CD4-positive, alpha-beta T cell treated with Interleukin-17A for 4 hours (primary cell): ENCODE measurements around the gene AARS2.

Experiments used
- DNase-seq: peaks from one replicate; pipeline ENCODE4 v3.0.0-alpha.2; 2020; ENCODE audit warnings: mixed read lengths

AARS2 gene

DNA sequence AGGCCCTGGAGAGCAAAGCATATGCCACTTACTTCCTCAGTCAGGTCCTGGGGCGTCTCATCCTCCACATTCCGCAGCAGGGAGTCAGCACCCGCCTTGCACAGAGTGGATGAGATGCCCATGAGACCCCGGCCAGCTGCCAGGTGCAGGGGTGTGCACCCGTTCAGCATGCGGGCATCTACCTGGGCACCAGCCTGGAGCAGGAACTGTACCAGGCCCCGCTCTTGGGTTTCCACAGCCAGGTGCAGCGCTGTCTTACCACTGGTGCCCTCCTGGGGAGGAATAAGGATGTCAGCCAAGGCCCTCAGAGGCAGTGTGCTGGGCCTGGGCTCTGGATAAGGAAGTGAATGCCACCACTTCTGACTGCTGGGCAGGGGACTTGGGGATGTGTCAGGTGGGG is 53.1 kb downstream of the AARS2 start:
- no peak for DNase-seq

DNA sequence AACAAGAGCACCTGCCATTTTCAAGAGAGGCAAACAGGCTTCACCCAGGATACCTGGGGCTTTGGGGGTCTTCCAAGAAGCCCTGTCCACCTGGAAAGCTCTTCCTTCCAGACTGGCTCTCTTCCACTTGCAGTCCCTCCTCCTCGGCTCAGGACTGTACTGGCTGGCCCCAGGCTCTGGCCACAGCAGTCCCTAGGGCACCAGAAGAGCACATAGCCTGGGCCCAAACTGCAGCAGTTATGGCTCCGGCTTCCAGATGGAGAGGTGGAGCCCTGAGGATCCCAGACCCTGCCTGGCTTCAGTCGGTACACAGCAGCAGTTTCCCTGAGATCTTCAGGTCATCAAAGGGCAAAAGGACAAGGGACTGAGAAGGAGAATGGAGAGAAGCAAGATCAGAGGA is 54.2 kb downstream of the AARS2 start:
- DNase-seq: no peak

DNA sequence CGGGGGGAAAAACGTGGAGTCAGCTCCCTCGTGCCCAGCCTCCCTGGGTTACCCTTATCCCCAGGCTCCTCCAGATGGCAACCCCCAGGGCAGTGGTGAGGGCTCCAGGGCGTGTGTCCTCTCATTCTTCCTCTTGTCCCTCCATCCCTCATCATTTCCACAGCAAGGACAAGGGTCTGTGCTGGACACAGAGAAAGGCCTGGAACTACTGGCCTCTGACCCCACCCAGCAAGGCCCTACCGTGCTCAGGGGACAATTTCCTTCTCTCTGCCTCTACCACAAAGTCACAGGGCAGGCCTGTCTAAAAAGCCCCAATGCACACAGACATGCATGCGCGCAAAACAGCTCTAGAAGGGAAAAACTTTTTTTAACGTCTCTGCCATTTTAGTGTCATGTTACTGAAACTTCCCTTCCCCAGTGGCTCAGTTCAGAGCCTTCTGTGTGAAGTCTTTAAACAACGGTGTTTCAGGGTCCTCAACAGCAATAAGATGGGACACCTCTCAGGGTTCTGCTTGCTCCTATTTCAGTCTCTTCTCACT is 54.8 kb downstream of the AARS2 start:
- DNase-seq: no peak

DNA sequence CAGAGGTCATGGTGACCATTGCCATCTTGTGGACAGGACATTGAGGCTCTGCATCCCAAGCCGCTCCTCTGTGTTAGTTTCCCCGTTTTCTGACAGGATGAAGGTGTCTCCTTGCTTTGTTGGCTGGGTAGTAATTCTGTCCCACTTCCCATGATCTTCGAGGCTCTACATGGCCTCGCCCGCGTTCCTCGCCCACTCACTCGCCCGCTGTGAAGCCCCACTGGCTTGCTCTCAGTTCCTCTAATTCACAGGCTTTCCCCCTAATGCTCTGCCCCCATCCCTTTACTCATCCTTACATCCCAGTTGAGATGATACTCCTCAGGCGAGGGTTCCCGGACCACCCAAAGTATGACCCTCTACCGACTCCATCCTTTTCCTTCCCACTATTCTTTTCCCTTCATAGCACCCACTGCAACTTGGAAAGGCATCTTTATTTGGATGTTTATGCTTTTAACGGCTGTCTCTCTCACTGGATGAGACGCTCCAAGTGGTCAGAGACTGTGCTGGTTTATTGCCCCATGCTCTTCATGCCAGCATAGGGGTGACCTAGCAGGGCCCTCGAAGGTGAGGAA is 55.3 kb downstream of the AARS2 start:
- DNase-seq: no peak

DNA sequence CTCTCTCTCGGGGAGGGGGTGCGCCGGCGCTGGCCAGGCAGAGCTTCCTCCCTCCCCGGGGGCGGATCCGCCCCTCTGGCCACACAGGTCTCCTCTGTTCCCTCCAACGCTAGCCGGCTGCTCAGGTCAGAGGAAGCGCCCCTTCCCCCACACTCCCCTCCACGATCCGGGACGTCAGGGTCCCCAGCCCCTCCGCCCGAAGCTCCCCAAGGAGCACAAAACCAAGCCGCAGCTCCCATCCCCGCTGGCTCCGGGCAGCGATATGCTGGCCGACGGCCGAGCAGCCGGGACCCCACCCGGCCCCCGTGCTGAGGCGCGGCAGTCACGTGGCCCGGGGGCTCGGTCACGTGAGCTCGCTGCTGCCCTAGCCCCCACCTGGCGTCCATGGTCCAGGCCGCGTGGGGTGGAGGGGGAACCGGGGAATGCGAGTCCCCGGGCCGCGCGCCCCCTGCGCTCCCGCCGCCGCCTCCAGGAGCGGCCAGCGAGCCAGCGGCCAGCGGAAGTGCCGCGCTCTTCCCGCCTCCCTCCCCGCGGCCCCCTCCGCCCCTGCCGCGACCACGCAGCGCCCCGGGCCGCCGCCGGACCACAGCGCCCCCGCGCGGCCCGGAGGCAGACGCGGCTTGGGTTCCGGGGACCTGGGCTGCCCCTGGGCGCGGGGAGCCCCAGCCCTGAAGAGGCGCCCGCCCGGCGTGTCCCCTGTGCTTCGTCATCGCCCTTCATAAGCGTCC is 56.0 kb downstream of the AARS2 start, which contains the start of gene SLC35B2:
TSS of gene SLC35B2 (minus strand) at position 504 of the 728 bp plus-strand sequence. CDS start at position 386, 118 bp downstream.
- DNase-seq: peak; percentile 71

DNA sequence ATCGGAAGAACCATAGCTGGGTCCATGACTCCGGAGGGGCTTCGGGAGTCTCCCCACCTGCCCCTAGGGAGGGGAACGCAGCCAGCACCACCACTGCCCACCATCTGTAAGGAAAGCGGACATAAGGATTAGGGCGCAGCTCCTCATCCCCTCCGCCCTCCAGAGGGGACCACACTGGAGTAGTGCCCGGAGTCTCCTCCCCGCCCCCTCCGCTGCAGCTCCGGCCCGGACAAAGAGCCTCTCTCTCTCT is 56.4 kb downstream of the AARS2 start:
- DNase-seq: no peak

DNA sequence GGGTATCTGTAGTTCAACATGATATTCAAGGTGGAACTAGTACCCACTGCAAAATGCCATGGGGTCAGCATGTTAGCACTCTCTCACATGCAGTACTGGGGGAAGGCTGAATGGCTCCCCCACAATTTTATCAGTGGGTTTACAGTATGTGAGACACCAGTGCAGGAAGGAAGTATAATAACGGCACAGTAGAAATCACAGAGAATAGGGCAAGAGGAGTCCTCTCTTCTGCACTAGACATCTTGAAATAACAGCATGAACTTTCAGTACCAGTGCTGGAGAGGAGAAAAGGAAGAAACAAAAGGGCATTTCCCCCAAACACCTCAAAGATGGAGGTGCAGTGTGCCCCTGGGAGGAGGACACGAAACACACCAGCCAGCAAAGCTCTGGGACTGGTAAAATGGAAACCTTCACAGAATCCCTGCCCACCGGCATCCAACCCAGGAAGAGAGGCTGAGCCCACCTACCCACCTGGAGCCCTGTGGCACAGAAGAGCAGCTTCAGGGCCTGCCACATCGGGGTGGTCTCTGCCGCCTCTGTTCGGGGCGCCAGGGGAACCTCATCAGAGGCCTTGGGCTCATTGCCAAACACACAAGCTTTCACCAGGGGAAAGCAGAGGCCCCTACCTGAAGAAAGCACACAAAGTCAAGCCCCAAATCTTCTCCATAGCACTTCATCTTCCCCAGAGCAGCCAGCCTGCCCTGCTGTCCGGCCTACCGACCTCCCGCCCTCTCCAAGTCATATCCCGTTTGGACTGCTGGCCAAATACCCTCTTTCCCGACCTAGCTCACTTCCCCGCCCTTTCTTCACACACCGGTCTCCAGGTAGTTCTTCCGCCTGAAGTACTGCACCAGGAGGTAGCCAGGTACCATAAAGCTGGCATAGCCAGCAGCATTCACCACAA is 57.0 kb downstream of the AARS2 start:
- peak; percentile 23 for DNase-seq

DNA sequence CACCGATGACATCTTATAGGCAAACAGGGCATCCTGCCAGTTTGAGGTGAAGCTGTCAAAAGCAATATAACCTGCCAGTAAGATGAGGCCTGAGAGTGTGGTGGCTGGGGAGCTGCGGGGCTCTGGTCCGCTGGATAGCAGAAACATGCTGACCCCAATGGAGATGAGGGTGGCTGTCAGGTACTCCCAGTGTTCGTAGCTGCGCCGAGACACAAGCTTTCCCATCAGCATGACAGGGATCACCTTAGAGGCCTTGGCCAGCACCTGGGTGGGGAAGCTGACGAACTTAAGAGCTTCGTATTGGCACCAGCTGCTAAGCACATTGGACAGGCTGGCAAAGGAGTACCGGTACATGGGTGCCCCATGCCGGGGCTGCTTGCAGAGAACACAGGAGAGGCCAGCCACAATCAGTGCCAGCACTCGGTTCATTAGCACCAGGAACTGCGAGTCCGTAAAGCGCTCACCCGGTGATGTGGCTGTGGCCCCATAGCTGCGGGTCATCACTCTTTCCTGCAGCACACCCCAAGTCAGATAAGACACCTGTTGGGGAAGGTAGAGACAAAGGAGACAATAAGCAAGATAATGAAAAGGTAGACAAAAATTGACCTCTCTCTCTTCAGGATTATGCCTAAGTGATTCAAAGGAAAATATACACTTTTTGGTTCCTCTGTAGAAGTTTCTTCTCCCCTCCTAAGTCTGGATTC is 57.9 kb downstream of the AARS2 start:
- no peak for DNase-seq

DNA sequence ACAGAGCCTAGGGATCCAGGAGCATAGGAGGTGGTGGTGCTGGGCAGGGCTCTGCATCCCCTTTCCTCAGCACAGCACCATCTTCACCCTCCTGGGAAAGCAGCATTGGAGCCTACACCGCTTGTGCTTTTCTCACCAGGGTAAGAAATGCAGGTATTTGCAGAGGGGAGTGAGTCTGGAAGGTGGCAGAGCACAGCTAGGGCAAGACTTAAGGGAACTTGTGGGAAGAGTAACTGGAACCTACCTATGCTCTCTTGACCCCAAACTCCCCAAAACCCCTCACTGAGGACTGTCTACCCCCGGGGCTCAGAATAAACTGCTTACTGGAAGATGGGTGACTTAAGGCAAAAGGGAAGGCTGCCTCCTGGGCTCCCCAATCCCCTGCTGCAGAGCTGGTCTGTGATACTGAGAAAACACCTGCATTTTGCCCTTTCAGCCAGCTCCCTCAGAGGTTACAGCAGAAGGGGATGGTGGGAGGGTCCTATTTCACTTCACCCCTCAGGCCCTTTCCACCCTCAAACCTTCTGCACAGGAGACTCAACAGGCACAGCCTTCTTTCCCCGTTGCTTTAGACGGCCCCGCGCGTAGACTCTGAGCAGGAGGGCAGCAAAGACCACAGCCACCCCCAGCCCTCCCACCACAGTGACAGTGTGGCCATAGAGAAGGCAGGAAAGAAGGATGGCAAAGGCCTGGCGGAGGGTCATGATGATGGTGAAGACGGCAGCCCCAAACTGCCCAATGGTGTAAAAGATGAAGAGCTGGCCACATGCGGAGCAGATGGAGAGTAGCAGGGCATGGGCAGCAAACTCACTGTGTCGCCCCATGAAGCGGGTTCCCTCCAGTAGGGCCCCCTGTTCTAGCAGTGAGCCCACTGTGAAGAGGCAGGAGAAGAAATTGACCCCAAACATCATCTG is 58.7 kb downstream of the AARS2 start:
- no peak for DNase-seq

DNA sequence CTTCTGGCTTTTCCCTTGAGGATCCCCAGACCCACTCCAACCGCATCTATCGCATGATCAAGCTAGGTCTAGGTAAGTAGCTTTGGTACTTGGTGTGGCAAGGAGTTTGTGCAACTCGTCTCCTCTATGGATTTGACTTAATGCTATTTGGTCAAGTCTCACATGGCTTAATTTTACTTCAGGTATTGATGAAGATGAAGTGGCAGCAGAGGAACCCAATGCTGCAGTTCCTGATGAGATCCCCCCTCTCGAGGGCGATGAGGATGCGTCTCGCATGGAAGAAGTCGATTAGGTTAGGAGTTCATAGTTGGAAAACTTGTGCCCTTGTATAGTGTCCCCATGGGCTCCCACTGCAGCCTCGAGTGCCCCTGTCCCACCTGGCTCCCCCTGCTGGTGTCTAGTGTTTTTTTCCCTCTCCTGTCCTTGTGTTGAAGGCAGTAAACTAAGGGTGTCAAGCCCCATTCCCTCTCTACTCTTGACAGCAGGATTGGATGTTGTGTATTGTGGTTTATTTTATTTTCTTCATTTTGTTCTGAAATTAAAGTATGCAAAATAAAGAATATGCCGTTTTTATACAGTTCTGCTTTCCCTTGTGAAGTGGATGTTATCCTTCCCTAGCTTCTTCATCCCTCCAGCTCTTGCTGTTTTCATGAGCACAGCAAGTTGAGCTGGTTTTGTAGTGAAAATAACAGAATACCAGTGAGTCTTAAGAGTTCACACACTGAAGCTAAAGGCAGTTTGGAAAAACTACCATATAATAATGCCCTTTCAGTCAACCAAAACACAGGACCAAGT is 59.6 kb downstream of the AARS2 start:
- DNase-seq: peak; percentile 71

DNA sequence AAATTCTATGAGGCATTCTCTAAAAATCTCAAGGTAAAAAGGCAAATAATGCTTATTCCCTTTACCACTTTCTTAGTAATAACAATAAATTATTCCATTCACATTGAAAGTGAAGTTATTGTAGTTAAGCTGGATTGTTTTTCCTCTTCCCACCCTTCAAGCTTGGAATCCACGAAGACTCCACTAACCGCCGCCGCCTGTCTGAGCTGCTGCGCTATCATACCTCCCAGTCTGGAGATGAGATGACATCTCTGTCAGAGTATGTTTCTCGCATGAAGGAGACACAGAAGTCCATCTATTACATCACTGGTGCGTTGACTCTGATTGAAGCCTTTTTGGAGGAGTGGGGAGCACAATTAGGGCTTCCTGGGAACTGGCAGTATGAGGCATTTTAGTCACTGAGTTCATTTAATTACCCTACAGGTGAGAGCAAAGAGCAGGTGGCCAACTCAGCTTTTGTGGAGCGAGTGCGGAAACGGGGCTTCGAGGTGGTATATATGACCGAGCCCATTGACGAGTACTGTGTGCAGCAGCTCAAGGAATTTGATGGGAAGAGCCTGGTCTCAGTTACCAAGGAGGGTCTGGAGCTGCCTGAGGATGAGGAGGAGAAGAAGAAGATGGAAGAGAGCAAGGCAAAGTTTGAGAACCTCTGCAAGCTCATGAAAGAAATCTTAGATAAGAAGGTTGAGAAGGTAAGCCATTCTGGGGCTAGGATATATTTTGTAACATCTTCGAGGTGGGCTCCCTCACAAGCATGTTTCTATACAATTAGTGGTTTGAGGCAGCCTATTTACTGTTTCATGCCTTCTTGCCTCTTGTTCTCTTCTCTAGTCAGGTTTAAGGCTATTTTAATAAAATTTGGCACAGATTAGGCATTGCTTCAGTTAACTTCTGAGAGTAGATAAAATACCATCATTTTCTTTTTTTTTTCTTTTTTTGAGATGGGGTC is 61.3 kb downstream of the AARS2 start:
- DNase-seq: no peak

DNA sequence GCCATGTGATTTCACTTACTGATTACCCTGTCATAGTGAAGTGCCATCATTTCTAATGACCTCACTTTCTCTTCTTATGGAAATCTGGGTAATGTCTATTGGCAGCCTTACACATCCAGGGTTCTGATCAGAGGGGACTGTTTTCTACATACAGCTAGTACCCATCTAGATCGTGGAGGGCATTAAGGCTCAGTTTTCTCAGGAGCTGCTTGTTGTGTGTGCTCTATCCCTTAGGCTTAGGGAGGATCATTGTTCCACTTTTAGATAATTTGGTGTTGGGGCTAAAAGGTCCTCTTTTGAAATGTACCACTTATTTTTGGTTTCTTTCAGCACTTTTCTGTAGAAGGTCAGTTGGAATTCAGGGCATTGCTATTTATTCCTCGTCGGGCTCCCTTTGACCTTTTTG is 62.4 kb downstream of the AARS2 start:
- DNase-seq: no peak

DNA sequence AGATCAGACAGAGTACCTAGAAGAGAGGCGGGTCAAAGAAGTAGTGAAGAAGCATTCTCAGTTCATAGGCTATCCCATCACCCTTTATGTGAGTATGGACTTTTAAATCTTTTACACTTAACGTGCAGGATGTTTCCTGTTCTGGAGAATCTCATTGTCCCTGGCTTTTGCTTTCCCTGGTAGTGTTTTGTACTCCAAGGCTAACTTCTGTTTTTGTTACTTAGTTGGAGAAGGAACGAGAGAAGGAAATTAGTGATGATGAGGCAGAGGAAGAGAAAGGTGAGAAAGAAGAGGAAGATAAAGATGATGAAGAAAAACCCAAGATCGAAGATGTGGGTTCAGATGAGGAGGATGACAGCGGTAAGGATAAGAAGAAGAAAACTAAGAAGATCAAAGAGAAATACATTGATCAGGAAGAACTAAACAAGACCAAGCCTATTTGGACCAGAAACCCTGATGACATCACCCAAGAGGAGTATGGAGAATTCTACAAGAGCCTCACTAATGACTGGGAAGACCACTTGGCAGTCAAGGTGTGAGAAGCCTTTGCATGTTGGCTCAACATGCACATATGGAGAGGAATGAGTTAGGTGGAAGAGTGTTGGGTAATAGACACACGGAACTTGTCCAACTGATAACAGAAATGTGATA is 63.0 kb downstream of the AARS2 start:
- no peak for DNase-seq
